Stimulated activated CD4-positive, alpha-beta T cell treated with anti-CD3 and anti-CD28 coated beads, TNF-alpha, amount 100 ng/mL, for 24 hours (primary cell): ENCODE measurements around the gene PBX3.

Source experiments
- DNase-seq, 3 experiments: peaks; one replicate each; pipeline ENCODE4 v3.0.0-alpha.2; 2020; ENCODE audit warnings: low read depth in 3 of 3

The PBX3 gene

DNA sequence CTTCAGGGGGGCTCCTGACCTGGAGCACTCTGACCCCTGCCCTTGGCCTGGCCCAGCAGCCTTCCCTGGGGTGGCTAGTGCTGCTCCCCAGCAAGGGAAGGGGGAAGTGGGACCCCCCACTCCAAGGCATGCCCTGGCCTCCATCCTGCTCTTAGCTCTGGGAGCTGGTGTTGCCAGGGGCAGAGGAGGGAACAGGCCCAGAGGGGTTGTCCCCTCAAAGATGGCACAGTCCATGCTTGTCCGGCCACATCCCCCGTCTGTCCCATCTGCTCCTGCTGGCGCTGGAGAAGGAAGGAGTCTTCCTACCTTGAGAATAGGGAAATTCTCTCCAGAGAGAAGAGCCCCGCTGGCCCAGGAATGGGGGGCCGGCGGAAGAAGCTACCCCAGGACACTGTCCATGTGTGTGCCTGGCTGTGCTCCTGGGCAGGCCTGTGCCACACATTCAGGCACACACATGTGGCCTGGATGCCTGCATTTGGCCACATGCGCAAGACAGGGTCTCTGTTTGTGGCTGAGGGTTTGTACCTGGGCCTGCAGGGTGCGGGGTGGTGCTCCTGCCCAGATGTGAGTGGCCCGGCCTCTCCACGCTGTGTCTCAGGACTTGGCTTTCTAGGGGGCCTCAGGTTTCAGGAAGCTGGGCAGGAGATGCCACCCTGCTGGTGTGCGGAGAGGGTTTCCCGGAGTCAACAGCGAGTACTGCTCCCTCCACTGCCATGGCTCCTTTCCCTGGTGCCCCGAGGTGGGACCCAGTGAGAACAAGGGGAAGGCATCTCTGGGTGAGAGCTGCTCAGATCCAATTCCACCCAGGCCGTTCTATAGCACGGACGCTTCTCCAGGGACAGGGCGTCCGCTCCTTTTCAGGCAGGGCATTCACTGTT is 247.1 kb downstream of the PBX3 start:
- DNase-seq: no peak

DNA sequence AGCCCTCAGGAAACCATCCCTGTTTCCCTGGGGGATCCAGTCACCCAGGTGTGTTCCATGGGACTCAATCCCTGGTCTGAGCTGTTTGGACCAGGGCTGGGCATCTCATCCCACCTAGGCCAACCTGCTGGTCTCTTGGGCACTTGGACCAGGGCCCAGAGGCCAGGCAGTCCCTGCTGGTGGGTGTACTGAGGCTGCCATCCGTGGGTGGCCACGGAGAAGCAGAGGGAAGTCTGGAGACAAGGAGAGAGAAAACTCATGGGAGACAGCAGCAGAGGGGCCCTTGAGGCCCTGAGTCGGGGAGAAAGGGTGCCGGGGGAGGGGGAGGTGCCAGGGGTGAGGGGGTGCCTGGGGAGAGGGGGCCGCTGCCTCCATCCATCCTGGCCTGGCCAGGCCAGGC is 247.8 kb downstream of the PBX3 start:
- DNase-seq: no peak

DNA sequence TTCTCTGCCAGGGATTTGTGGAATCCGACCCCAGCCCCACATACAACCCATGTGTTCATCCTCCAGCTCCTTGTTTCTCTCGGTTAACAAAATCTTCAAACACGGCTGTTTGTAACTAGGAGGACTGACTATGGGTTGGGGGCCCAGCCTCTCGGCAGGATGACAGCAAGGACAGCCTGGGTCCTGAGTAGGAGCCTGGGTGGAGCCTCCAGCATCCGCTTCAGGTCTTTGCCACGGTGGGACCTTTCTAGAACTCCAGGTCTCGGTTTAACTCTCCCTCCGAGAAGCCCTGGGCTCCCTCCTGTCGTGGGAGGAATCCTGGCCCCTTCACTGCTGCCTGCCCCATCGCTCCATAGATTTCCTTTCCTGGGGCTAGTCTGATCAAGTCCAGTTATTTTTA is 248.5 kb downstream of the PBX3 start:
- DNase-seq: no peak

DNA sequence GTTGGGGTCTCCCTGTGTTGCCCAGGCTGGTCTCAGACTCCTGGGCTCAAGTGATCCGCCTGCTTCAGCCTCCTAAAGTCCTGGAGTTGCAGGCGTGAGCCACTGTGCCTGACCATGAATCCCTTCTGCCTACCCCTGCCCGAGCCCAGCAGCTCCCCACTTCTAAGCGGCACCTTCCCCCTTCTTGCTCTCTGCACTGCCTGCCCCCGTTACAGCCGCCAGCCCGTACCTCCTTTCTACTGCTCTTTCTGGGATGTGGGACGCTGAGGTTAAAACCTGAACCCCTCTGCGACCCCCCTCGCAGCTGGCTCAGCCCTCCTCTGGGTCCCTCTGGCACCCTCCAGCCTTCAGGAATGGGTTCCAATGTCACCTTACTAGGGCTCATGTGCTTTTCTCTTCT is 249.6 kb downstream of the PBX3 start:
- DNase-seq: no peak

DNA sequence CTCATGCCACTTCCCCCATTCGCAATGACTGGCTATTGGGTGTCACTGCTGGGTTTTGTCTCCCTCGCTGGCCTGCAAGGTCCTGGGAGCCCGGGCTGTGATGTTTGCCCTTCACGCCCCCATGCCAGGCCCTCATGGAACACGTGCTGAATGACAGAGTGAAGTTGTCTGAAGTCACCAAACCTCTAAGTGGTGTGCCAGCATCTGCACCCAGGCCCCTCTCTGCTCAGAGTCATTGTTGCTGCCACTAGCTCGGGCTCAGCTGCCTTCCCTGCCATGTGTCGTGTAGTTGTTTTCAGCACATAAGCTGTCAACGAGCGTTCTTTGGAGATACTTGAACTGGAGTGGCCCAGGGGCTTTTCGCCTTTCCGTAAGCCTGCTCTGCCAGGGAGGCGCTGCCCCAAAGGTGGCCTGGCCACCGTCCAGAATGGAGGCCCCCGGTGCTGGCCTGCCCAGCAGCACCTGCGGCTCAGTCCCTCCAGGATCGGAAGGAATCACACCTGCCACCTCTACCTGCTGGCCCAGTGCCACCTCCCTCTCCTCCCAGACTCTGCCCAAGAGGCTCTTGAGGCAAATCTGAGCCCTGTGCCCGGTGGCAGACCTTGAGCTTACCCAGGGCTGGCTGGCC is 250.1 kb downstream of the PBX3 start:
- DNase-seq: no peak

DNA sequence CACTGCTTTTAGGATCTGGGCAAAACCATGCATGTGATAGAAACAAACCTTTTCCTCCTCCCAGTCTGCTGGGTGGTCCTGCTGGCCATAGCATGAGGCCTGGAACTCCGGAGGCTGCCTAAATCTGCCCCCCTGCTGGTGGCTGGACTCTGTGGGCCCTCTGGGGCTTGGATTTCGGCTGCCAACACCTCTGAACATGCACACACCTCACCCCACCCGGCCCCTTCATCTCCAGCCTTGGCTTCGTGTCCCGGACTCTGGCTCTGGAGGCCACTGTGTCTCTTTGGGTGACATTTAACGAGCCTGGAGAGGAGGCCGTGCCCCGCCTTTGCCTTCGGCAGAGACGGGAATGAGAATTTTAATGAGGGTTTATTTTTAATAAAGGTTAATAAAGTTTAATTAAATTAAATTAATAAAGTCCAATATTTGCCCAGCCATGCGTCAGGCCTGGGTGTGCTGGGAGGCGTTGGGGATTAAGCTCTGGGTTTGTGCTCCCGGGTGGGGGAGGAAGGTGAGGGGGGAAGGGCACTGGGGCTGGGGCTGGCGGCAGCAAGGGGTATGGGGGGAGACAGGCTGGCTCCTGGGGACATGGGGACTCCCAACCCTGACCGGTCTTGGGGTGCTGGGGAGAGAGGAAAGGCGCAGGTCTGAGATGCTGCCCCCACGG is 251.8 kb downstream of the PBX3 start:
- no peak for DNase-seq

DNA sequence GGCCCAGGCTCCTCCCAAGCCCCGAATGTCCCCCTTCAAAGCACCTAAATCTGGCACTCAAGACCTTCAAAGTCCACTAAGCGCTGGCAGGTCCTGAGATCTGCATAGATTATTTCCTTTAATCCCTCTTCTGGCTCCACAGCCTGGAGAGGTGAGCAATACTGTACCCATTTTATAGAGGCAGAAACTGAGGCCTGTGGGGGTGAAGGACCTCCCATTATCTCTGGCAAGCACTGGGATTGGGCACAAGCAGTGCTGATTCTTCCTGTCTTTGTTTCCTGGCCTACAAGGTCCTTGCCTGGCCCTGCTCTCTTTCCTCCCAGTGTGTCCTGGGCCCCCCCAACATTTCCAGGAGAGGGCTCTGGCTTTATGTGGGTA is 252.3 kb downstream of the PBX3 start:
- DNase-seq: no peak

DNA sequence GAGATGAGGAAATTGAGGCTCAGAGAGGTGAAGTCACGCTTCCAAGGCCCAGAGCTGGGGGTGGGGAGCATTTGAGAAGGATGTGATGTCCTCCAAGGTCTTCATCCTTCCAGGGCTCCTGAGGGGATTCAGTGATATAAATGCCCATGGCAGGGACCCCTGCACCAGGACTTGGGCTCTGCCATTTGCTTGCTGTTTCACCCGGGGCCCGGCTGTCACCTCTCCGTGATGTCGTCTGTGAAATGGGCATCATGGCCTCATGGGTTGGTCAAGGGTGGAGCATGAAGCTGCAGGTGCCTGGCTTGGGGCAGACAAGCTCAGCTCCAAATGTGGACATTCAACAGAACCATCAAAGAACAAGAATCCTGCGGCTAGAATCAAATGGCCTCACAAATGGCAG is 253.1 kb downstream of the PBX3 start:
- DNase-seq: no peak

DNA sequence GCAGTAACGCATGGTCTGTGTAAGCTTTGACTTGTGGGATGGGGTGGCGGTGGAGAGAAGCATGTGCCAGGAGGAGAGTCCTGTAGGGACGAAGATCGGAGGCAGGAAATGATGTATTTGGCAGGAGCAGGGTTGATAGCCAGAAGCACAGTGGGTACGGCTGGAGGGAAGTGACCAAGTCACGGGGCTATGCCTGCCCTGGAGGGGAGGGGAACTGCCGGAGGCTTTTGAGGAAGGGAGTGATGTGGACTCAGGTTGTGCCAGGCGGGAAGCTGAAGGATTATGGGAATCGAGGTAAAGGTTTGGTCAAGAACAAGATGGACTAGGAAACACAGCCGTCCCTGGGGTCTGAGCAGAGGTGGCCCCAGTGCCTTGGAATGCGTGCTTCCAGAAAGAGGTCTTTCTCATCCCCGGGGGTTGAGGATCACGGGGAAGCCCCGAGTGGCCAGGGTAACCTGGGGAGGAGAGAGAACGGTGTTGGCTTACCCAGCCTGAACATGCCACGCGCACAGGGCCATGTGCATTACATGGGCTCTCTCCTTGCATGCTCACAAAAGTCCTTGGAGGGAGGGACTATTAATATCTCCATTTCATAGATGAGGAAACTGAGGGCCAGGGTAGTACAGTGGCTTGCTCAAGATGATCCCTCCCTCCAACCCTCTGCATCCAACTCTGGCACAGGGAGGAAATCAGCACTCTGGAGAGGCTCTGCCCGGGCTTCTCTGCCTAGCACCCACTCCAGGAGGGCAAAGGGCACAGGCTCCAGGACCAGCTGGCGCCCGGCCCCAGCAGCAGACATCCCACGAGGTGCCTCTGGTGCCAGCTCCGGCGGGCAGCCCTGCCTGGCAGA is 253.8 kb downstream of the PBX3 start:
- no peak for DNase-seq

DNA sequence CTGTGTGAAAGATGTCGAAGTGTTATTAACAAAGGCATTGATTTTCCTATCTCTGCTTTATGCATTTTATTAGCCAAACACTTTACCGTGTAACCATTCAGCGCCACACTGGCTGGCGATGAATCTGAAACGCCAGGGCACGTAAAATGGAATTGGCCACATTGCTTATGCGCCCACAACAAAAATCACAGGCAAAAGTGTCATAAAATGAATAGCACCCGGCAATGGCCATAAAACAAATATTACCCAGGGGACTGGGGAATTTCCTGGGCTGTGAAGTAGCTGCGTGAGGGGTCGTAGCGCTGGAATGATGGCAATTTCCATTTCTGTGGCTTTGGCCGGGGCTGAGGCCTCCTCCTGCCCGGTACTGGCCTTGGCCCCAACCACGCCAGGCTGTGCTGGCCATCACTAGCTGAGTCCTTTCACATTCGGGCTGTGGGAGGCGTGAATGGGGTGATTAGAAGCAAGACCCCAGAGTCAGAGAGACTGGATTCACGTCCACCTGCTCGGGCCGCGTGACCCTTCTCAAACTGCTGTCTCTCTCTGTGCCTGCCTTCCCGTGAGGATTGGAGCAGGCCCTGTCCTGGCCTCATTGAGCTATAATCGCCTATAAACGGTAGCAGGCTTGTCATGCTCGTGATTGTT is 254.5 kb downstream of the PBX3 start:
- no peak for DNase-seq

DNA sequence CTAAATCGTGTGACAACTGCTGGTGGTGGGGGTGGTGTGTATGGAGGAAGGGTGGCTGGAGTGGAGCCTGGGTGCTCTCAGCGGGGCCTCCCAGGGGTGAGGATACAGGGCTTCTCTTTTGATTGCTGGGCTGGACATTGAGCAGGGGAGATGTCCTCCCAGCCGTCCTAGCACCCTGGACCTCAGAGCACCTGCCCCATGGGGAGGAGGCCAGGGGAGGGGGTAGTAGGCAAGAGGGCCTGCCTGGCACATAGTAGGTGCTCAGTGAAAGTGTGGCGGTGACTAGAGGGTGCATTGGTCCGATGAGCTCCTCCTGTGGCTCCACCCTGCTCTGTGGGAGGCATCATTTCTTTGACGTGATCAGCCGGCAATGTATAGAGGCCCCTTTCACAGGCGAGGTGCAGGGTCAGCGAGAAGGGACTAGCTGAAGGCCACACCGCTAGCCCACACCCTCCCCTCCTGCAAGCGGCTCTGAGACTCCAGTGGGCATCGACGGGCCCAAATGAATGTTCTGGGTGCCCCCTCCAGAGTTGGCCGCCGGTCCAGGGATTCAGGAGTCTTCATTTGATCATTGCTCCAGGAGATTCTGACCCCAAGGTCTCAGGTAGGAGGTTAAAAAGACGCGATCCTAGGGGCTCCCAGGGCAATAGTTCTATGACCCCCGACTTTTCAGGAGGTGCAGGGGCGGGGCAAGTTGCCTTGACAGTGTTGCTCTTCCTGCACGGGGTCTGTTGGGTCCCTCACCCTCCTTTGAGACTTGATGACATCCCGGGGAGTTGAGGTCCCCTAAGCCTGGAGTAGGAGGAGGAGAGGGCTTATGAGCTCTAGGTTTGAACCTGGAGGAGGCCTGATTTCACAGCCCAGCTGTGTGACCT is 255.5 kb downstream of the PBX3 start:
- no peak for DNase-seq

DNA sequence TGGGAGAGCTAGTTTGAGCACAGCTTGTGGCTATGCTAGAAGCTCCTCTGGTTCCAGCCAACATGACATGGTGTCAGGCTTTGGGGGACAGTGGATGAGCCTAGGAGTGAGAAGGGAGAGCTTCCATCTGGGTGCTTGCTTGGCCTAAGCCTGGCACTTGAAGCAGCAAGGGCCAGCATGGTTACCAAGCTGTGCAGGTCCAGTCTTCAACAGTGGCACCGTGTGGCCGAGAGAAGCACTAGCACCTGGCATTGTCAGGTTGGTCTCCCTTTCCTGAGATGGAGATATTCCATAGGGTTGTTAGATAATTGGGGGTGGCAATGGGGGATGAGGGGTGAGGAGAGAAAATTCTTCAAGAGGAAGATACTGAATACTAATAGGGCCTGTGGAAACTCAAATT is 261.9 kb downstream of the PBX3 start:
- no peak for DNase-seq

DNA sequence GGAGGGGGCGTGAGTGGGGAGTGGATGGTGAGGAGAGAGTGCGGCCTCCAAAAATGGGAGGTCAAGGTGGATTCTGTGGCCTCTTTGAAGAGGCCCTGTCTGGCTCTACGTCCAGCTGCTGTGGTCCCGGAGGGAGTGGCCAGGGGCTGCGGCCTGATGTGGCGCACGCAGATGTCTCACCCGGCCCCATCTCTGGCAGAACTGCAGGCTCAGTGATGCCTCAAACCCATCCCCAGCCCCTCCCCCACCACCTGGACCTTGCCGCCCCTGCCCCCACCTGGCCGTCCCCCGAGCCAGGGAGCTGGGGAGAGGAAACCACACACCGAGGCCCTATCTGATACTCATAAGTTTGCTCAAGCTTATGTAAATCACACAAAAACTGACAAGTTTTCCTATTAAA is 267.6 kb downstream of the PBX3 start:
- no peak for DNase-seq

DNA sequence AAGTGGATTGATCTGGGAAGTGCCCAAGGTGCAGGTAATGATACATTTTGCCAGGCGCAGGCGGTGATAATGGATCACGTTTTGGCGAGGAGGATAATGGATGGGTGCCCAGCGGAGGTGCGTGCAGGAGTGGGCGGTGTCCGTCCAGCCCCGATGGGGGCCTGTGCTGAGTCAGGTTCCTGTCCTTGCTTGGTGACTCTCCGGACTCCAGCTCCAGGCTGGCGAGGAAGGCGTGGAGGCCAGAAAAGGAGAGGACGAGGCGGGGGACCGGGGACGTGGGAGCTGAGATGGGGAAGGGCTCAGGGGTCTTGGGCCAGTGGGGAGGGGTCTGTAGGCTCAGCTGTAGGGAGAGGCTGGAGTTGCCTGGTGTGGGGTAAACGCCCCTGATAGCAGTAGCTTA is 268.3 kb downstream of the PBX3 start:
- DNase-seq: no peak

DNA sequence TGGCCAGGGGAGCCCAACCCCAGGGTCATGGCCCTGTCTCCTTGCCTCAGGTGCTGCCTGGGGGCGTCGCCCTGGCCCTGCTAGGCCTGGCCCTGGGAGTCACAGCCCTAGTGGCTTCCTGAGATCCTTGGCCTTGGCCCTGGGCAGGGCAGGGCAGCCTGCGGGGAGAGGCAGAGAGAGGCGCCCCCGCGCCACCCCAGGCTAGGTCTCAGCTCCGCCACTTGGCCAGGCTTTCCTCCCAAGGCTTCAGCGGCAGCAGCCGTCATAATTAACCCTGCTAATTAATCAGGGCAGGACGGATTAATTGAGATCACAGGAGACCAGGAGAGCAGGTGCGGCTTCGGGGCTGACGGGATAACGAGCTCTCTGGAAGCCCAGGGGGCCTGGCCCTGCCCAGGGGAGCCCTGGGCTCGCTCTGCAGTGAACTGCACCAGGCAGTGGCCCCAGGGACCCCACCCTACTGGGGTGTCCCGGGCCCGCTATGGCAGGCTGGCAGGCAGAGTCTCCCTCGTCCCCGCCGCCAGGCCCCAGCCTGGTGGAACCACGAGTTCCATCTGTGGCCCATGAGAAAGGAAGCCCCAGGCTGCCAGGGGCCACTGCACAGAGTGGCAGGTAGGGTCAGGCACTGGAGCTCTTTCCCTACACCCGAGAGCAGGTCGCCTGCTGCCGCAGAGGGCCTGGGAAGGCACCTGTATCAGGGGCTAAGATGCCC is 269.6 kb downstream of the PBX3 start:
- DNase-seq: no peak
